G401.6 (cell line): ENCODE results near the gene SUPT3H.

Experiments used
- FAIRE-seq: peaks from 2 replicates; lab custom pipeline; 2012; peaks lifted over from hg19 to GRCh38; lab: Jason Lieb, UNC

The SUPT3H gene

GRCh38 chr6:45377554-45378333 lies at the start of gene SUPT3H:
Gene SUPT3H (minus strand): TSS chr6:45377934.
- peak; percentile 60 for FAIRE-seq

DNA sequence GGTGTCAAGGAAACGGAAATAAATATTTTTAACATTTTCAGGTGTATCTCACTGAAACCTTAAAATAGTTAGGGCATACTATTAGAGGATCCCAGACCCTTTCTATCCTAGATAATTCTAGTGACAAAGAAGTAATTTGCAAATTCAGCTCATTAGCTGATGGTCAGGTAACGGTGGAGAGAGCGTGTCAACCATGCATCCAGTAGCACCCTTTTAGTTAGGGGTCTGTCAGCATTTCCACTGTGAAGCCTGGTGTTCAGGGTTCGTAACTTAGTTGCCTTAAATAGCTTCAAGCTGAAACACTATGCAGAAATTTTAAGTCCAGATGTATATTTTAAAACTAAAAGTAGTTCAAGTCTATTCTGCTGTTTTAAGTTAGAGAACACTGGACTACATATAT lies 48.5 kb upstream of the SUPT3H start:
- FAIRE-seq = no peak

DNA sequence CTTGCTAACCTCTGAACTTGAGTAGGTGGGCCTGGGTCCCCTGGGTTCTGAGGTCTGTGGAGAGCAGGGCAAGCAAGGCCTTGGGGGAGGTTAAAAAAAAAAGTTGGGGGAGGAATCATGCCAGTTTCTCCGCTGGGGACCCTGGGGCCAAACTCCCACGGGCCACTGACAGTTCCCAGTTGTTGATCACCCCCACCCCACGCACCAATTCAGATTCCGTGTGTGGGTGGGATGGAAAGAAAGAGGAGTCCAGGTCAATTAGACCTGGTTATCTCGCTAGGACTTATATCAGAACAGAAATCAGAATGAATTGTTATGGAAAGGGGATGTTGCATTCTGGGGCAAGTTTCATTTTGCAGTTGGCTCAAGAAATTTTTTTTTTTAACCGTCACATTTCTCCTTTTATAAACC lies 46.7 kb upstream of the SUPT3H start:
- FAIRE-seq = no peak

DNA sequence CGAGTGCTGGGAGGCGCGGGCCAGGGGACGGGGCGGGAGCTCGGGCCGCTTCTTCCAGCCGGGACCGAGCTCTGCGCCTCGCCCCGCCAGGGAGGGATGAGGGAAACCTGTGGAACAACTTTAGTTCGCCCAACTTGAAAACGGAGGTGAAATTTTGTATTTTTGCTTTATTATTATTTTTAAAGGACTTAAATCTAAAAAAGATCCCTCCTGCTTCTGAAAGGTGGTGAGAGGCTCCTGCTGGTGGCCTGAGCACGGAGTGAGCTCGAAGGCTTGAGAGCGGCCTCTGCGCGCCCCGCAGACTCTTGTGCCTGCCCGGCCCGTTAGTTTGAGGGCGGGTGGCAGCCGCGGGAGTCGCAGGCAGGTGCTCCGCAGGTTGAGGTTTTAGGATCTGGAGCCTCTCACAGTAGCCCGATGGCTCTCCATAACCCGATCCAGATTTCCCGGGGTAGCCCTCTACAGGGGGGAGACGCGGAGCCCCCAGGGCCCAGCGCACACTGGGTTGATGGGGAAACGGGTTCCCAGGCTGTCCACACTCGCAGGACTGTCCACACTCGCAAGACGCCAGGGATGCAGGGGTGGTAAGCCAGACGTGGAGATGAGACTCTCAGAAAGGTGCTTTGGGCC lies 46.2 kb upstream of the SUPT3H start:
- FAIRE-seq = no peak

- no peak for FAIRE-seq
Measured at GRCh38 chr6:45423111-45423823, 45.5 kb upstream of the SUPT3H start.

GRCh38 chr6:45422503-45423110 lies 44.9 kb upstream of the SUPT3H start:
- no peak for FAIRE-seq

DNA sequence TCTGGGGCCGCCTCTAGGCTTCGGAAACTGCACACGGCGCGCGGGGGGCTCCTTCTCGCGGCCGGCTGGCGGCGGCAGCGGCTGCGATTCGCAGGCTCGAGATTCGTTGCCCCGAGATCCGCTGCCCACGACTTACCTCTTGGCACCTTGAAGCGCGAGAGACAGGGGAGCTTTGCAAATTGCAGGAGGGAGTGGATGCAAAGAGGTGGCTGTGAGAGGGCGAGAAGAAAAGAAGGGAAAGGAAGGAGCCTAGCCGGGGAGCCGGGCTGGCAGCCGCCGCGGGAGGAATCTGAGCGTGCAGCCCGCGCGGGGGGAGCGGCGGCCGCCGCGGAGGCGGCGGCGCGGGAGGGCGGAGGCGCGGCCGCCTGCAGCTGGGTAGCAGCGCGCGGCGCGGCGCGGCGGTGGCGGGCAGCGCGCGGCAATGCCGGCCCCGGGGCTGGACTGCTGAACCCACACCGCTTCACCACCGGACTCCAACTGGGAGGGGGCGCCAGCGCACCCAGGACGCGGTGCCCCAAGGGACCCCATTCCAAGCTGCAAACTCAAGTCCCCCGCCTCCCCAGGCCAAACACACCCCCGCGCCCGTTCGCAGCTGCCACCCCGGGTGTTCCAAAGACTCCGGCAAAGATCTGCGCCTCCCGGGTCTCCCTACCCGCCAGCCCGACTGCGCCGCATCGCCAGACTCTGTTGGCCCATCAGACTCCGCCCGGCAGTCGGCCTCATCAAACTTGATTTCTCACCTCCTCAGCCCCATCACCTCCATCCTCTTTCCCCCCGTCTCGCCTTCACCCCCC lies 44.2 kb upstream of the SUPT3H start:
- no peak for FAIRE-seq

GRCh38 chr6:45420909-45421708 lies 43.4 kb upstream of the SUPT3H start:
- FAIRE-seq = no peak

- FAIRE-seq = no peak
Measured at GRCh38 chr6:45420083-45420908, 42.6 kb upstream of the SUPT3H start.

- FAIRE-seq = no peak
Measured at GRCh38 chr6:45419571-45420082, 41.9 kb upstream of the SUPT3H start.

DNA sequence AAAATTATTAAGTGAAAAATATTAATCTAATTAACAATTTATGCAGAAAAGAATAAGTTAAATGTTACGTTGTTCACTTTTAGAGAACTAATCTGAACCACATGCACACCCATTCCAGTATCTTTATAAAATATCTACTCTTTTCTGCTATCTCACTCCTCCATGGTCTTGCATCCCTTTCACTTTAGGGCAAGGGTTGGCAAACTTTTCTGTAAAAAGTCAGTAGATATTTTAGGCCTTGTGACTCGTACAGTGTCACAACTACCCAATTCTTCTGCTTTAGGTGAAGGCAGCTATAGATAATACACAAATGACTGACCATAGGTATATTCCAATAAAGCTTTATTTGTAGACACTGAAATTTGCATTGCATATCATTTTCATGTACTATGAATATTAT lies 39.7 kb upstream of the SUPT3H start:
- FAIRE-seq = no peak

DNA sequence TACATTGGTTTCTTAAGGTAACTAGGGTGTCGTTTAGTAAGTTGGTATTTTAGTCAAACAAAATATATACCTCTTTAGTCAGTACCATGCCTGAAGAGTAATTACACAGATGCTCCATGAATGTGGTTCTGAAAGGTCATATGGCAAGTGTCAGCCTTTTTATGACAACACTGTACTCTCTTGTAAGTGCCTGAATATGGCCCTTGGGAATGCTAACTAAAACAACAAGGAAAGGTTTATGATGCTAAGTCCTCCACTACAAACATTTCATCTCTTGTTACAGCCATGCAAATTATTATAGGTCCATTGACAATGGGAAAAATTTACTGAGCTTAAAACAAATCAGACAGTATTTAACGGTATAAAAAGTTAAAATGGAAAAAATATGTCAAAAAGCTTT lies 39.0 kb upstream of the SUPT3H start:
- no peak for FAIRE-seq

DNA sequence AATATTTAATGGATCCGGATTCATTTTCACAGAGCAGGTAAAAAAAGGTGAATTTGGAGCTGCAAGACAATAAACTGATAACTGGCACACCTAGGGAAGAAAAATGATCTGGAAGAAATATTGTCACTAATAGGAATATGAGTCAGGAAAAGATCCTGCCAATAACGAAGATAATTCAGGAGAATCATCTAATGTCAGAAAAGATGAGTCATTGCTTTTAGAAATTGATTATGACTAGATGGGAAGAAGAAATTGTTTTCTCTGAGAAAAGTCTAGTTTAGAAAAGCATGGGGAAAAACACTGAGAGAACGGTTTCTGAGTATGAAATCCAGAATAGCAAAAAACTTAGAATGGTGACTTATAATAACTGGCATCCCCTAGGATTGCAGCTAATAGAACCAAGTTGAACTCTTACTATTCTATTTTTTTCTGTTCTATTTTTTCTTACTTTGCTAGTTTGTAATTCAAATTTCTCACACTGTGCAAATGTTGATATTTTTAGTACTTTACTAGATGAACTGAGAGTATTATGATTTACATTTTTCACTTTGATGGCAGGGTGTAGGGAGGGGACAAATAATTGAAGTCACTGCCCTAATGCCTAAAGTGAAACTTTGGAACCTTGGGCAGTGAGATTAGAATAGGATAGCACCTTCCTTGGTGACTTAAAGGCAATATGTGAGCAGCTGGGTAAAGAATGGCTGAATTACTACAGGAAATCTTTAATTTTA lies 38.2 kb upstream of the SUPT3H start:
- FAIRE-seq = no peak

GRCh38 chr6:45415315-45415714 lies 37.6 kb upstream of the SUPT3H start:
- FAIRE-seq = no peak

GRCh38 chr6:45411959-45412358 lies 34.2 kb upstream of the SUPT3H start:
- FAIRE-seq = no peak

- no peak for FAIRE-seq
Measured at GRCh38 chr6:45400021-45400420, 22.3 kb upstream of the SUPT3H start.

DNA sequence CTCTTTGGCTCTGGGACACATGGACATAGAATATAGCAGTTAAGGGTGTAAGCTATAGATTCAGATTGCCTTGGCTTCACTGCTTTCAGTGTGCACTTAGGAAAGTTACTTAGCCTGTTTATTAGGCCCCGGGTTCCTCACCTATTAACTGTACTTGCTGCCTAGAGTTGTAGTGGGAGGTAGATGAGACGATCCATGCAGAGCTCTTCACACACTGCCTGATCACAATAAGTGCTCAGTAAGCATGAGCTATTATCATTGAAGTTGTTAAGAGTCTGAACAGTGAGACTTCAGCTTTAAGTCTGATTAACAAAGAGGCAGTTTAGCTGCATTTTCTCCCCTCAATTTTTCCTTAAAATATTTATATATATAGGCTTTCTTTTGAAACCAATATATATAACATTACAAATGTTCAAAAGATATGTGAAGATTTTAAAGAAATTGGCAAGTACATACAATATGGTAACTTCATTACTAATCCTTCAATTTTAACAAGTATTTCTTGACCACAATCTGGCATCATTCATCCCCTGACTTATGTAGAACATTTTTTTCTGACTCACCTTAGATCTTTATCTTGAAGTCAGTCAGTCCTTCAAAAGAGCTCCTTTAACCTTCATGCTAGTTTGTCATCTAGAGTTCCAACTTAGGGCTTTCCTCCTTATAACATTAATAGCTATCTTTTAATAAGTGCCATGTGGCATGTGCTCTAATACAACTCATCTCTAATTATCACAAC lies 20.5 kb upstream of the SUPT3H start:
- FAIRE-seq = no peak

GRCh38 chr6:45394586-45395095 lies 16.9 kb upstream of the SUPT3H start:
- no peak for FAIRE-seq
